CD4-positive, alpha-beta T cell (primary cell): Measurements from ENCODE around the gene SRM. TPM values are rescaled to one million over a fixed set of nuclear protein-coding genes. Genes with fewer than 3 reads are reported as not detected.
"Not testable (repeated sequence)": the region's sequence is repeated elsewhere in the genome, so short reads cannot be mapped to it uniquely, and the experiment has no call there.

Experiments
- ATAC-seq: fragments of 200-7000 bp; cut with Tn5 transposase; one replicate; pipeline ENCODE4 v1.10.0; 2022; ENCODE audit warnings: mild to moderate bottlenecking; ENCODE audit not compliant: poor library complexity
- CTCF ChIA-PET: fragments of 350-600 bp; sonication (Branson Sonifier 250); formaldehyde crosslinking; loops from one replicate; lab custom pipeline; 2021; ENCODE audit warnings: antibody characterized with exemption, inconsistent platforms; lab: Charles Lee
- POLR2A ChIA-PET: fragments of 350-600 bp; sonication (Branson Sonifier 250); formaldehyde crosslinking; loops from one replicate; lab custom pipeline; 2021; ENCODE audit warnings: antibody characterized with exemption, inconsistent platforms; lab: Charles Lee
- DNase-seq, 14 experiments: peaks; one replicate each; pipeline ENCODE4 v3.0.0-alpha.2; 2013 to 2020; ENCODE audit warnings: mixed read lengths in 2 of 14
- H3K27ac ChIP-seq, 2 donors: one replicate each; pipeline versions ENCODE4 v1.5.1 to v1.7.0; 2013; ENCODE audit warnings: low read length in 2 of 2, low read depth in 1 of 2, mild to moderate bottlenecking in 1 of 2
- H3K27me3 ChIP-seq, 2 experiments: 1 replicate in 1 of 2; 2 replicates in 1 of 2; pipeline versions ENCODE4 v1.6.1 to v1.7.0; 2013; ENCODE audit warnings: low read length in 2 of 2, control low read depth in 1 of 2, mild to moderate bottlenecking in 1 of 2, moderate library complexity in 1 of 2; ENCODE audit not compliant: insufficient read depth in 2 of 2, control insufficient read depth in 1 of 2
- H3K36me3 ChIP-seq: one replicate; pipeline ENCODE4 v1.6.1; 2013; ENCODE audit warnings: low read length, control low read depth; ENCODE audit not compliant: insufficient read depth
- H3K4me1 ChIP-seq: one replicate; pipeline ENCODE4 v1.6.1; 2013; ENCODE audit warnings: low read length, control low read depth; ENCODE audit not compliant: insufficient read depth
- H3K4me3 ChIP-seq: one replicate; pipeline ENCODE4 v1.5.1; 2013; ENCODE audit warnings: mild to moderate bottlenecking, low read length, moderate library complexity
- H3K9me3 ChIP-seq, 2 experiments: 1 replicate in 1 of 2; 2 replicates in 1 of 2; pipeline versions ENCODE4 v1.6.1 to v1.7.0; 2013; ENCODE audit warnings: low read length in 2 of 2, mild to moderate bottlenecking in 2 of 2, control low read depth in 1 of 2, moderate library complexity in 1 of 2; ENCODE audit not compliant: control insufficient read depth in 1 of 2, insufficient read depth in 1 of 2
- H3K27ac Mint-ChIP-seq: one replicate; pipeline ENCODE4 v1.8.0; 2020; ENCODE audit warnings: mixed read lengths
- H3K27me3 Mint-ChIP-seq: one replicate; pipeline ENCODE4 v1.8.0; 2021; ENCODE audit warnings: mixed read lengths
- H3K36me3 Mint-ChIP-seq: one replicate; pipeline ENCODE4 v1.8.0; 2021; ENCODE audit warnings: low read depth, mixed read lengths
- H3K4me1 Mint-ChIP-seq: one replicate; pipeline ENCODE4 v1.8.0; 2021; ENCODE audit warnings: low read depth, mixed read lengths
- H3K4me3 Mint-ChIP-seq: one replicate; pipeline ENCODE4 v1.8.0; 2020; ENCODE audit warnings: mild to moderate bottlenecking, mixed read lengths
- H3K9me3 Mint-ChIP-seq: one replicate; pipeline ENCODE4 v1.8.0; 2020; ENCODE audit warnings: mixed read lengths
- intact Hi-C, 2 experiments: fragments of 100-400 bp; cut with DNase I in 1 of 2; cut with micrococcal nuclease in 1 of 2; formaldehyde crosslinking; loops; one replicate each; pipeline versions ENCODE4 v1.15.1 to v1.9.0; 2023 to 2025; cut with DNase I, micrococcal nuclease
- total RNA-seq, 174 experiments: library from RNA in 2 of 174; stranded (reverse) in 2 of 174; gene quantifications; one replicate each; pipeline ENCODE4 v1.2.3 and lab custom pipeline; 2021 to 2026
- TF ChIP-seq, protein P1 (sequence below): fragments of 200-600 bp; IDR thresholded peaks from one replicate; pipeline ENCODE4 v1.8.0; 2022; ENCODE audit warnings: antibody characterized with exemption, mild to moderate bottlenecking

SRM gene
- total RNA-seq, 2 experiments from 2014 or later, result 21.2 to 24.8 TPM

DNA sequence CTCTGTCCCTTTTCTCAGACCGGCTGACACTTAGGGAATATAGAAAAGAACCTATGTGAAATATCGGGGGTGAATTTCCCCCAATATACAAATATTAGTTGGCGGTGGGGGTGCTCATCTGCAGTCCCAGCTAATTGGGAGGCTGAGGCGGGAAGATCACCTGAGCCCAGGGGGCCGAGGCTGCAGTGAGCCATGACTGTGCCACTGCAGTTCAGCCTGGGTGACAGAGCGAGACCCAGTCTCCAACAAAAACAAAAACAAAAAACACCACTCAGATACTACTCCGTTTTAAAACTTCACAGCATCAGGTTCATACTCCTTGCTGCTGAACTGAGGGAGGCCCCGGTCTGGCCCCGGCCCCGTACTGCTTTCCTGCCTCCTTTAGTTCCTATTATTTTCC is 45.8 kb upstream of the SRM start:
- Mint-ChIP-seq H3K27me3 (no peaks in the 10 kb centered on the region), H3K4me3 (no peak overlapping the region), H3K36me3 (peaks cover 50% of the 10 kb centered on the region), H3K4me1 (no peaks in the 10 kb centered on the region), H3K27ac (no peak overlapping the region), H3K9me3 (no peaks in the 10 kb centered on the region)
- DNase-seq (no peak), ATAC-seq (no peak)
- ChIA-PET CTCF (no interaction called here), POLR2A (no interaction called here)
- H3K4me1 ChIP-seq, result no peaks in the 10 kb centered on the region
- intact Hi-C loops, result no loop called here
- no peaks in the 10 kb centered on the region for H3K9me3 ChIP-seq
- no peaks in the 10 kb centered on the region for H3K27me3 ChIP-seq
- peaks cover 33% of the 10 kb centered on the region for H3K36me3 ChIP-seq
- TF ChIP-seq, protein P1, sequence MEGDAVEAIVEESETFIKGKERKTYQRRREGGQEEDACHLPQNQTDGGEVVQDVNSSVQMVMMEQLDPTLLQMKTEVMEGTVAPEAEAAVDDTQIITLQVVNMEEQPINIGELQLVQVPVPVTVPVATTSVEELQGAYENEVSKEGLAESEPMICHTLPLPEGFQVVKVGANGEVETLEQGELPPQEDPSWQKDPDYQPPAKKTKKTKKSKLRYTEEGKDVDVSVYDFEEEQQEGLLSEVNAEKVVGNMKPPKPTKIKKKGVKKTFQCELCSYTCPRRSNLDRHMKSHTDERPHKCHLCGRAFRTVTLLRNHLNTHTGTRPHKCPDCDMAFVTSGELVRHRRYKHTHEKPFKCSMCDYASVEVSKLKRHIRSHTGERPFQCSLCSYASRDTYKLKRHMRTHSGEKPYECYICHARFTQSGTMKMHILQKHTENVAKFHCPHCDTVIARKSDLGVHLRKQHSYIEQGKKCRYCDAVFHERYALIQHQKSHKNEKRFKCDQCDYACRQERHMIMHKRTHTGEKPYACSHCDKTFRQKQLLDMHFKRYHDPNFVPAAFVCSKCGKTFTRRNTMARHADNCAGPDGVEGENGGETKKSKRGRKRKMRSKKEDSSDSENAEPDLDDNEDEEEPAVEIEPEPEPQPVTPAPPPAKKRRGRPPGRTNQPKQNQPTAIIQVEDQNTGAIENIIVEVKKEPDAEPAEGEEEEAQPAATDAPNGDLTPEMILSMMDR, result no peak
- H3K27ac ChIP-seq, result no peak overlapping the region
- no peak overlapping the region for H3K4me3 ChIP-seq

DNA sequence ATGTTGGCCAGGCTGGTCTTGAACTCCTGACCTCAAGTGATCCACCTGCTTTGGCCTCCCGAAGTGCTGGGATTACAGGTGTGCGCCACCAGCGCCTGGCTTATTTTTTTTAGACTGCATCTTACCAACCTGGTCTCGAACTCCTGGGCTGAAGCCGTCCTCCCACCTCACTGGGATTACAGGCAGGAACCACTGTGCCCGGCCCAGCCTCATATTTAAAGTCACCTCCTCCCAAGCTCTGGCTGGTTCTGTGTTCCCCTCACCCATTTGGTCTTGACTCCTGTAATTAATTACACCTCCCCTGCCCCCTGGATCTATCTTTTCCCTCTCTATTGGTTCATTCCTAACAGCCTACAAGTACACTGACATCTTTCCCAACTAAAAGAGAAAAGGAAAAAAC is 41.5 kb upstream of the SRM start:
- Mint-ChIP-seq H3K4me3 (peak overlapping the region; percentile 30), H3K27me3 (no peaks in the 10 kb centered on the region), H3K36me3 (peaks cover 39% of the 10 kb centered on the region), H3K27ac (no peak overlapping the region), H3K4me1 (peaks cover 21% of the 10 kb centered on the region), H3K9me3 (no peaks in the 10 kb centered on the region)
- TF ChIP-seq, protein P1, result no peak
- intact Hi-C loops, result loop anchor here in 1 of 2 experiments (5.0 kb wide), 1 partner anchor 631 kb away; no protein-coding TSS in a partner anchor
- POLR2A ChIA-PET, result no interaction called here
- H3K27ac ChIP-seq, result no peak overlapping the region
- DNase-seq (no peak), ATAC-seq (no peak)
- CTCF ChIA-PET, result interaction anchor here (1.1 kb wide), 1 partner anchor 86 kb away, joined by 3 read pairs; no protein-coding TSS in a partner anchor
- H3K4me3 ChIP-seq, result no peak overlapping the region
- no peaks in the 10 kb centered on the region for H3K9me3 ChIP-seq
- H3K4me1 ChIP-seq, result peaks cover 12% of the 10 kb centered on the region
- peaks cover 12% of the 10 kb centered on the region for H3K36me3 ChIP-seq
- H3K27me3 ChIP-seq, result no peaks in the 10 kb centered on the region

DNA sequence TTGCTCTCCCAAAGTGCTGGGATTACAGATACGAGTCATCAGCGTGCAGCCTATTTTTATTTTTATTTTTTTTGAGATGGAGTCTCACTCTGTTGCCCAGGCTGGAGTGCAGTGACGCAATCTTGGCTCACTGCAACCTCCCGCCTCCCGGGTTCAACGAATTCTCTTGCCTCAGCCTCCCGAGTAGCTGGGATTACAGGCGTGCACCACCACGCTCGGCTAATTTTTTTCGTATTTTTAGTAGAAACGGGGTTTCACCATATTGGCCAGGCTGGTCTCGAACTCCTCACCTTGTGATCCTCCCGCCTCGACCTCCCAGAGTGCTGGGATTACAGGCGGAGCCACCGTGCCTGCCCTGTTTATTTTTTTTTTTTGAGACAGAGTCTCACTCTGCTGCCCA is 41.0 kb upstream of the SRM start:
- H3K4me3 Mint-ChIP-seq, result peak overlapping the region; percentile 15
- intact Hi-C loops, result loop anchor here in 1 of 2 experiments (5.0 kb wide), 1 partner anchor 631 kb away; no protein-coding TSS in a partner anchor

More for the DNA sequence above, 41.0 kb upstream of the SRM start:
- H3K9me3 Mint-ChIP-seq, H3K9me3 ChIP-seq, DNase-seq, H3K27ac ChIP-seq, H3K4me3 ChIP-seq, H3K27me3 ChIP-seq, ATAC-seq, H3K27ac Mint-ChIP-seq, H3K27me3 Mint-ChIP-seq: not testable (repeated sequence)
- Mint-ChIP-seq H3K4me1 (peaks cover 21% of the 10 kb centered on the region), H3K36me3 (peaks cover 37% of the 10 kb centered on the region)
- peaks cover 14% of the 10 kb centered on the region for H3K36me3 ChIP-seq
- POLR2A ChIA-PET, result interaction anchor here (2.6 kb wide), 1 partner anchor 89 kb away, joined by 10 read pairs; the partner anchor contains the start of gene TARDBP
- H3K4me1 ChIP-seq, result peaks cover 12% of the 10 kb centered on the region
- CTCF ChIA-PET, result interaction anchor here (1.1 kb wide), 1 partner anchor 86 kb away, joined by 3 read pairs; no protein-coding TSS in a partner anchor
